ENCODE measurements around the gene ANO2. TPM values are rescaled to one million over a fixed set of nuclear protein-coding genes. Genes with fewer than 3 reads are reported as not detected.

The ANO2 gene
- polyA plus RNA-seq, 1 donor from 2014 or later: 1.8 TPM

DNA sequence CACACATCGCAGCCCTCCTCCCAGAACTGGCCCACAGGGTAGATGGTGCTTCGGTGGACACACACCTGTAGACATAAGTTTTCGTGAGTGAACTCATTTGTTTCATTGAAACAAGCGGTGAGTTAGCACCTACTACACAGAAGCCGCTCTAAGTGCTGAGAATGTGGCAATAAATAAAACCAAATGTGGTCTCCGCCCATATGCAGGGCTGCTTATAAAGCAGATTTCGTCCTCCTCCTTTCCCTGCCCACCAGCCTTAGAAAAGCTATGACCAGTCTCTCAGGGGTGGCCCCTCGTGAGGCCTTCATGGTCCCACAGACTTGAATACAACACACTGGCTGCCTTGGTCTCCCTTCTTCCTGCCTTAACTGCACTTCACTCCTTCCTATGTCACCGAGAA is 31.1 kb upstream of the ANO2 start:
- no peak for TF ChIP-seq EZH2 (IDR thresholded peaks at IDR 0.05; ENCODE audit: borderline replicate concordance, insufficient read depth, low read length, poor library complexity, severe bottlenecking)
- TF ChIP-seq CTCF (IDR thresholded peaks at IDR 0.05; ENCODE audit: poor library complexity, severe bottlenecking): no peak
- no peak for TF ChIP-seq MXI1 (conservative IDR thresholded peaks at IDR 0.05; ENCODE audit: poor library complexity, severe bottlenecking)
- no peak for TF ChIP-seq TAF1 (IDR thresholded peaks at IDR 0.05; ENCODE audit: low read depth)
- no peak for TF ChIP-seq EP300 (conservative IDR thresholded peaks at IDR 0.05; ENCODE audit: poor library complexity, severe bottlenecking)
- no peak for TF ChIP-seq RAD21 (conservative IDR thresholded peaks at IDR 0.05)
- no peak for TF ChIP-seq SMC3 (conservative IDR thresholded peaks at IDR 0.05; ENCODE audit: poor library complexity)
- no peak for TF ChIP-seq POLR2AphosphoS5 (IDR thresholded peaks at IDR 0.05)
- TF ChIP-seq REST (IDR thresholded peaks at IDR 0.05; ENCODE audit: borderline replicate concordance): no peak
- Histone ChIP-seq H3K9ac (ENCODE audit: low read length) (no peak overlapping the region), H3K27ac (ENCODE audit: low read length) (no peak overlapping the region), H3K9me2 (ENCODE audit: insufficient read depth, low read length) (no peaks in the 10 kb centered on the region), H3K4me3 (ENCODE audit: low read length) (no peak overlapping the region), H3K36me3 (ENCODE audit: insufficient read depth, low read length) (no peaks in the 10 kb centered on the region), H2AFZ (ENCODE audit: low read depth, low read length) (no peak overlapping the region), H3K27me3 (ENCODE audit: insufficient read depth, low read depth, low read length) (no peaks in the 10 kb centered on the region), H3K4me2 (ENCODE audit: low read length) (no peak overlapping the region), H4K20me1 (ENCODE audit: insufficient read depth) (no peaks in the 10 kb centered on the region), H3F3A (ENCODE audit: insufficient read depth, low read length, poor library complexity, severe bottlenecking) (no peaks in the 10 kb centered on the region), H3K9me3 (ENCODE audit: low read length) (no peaks in the 10 kb centered on the region), H3K79me2 (replicated peaks; ENCODE audit: insufficient read depth, low read length) (no peaks in the 10 kb centered on the region)

- no peak overlapping the region for H3K4me3 ChIP-seq (ENCODE audit: low read length)
- H3K79me2 ChIP-seq (replicated peaks; ENCODE audit: insufficient read depth, low read length): no peaks in the 10 kb centered on the region
- no peak overlapping the region for H3K4me2 ChIP-seq (ENCODE audit: low read length)
- no peaks in the 10 kb centered on the region for H3K36me3 ChIP-seq (ENCODE audit: insufficient read depth, low read length)
- no peaks in the 10 kb centered on the region for H3K9me3 ChIP-seq (ENCODE audit: low read length)
- no peaks in the 10 kb centered on the region for H4K20me1 ChIP-seq (ENCODE audit: insufficient read depth)
- no peak for TF ChIP-seq EP300 (conservative IDR thresholded peaks at IDR 0.05; ENCODE audit: poor library complexity, severe bottlenecking)
- TF ChIP-seq TAF1 (IDR thresholded peaks at IDR 0.05; ENCODE audit: low read depth): no peak
- H2AFZ ChIP-seq (ENCODE audit: low read depth, low read length): no peak overlapping the region
- H3K9me2 ChIP-seq (ENCODE audit: insufficient read depth, low read length): no peaks in the 10 kb centered on the region
- H3F3A ChIP-seq (ENCODE audit: insufficient read depth, low read length, poor library complexity, severe bottlenecking): no peaks in the 10 kb centered on the region
- no peaks in the 10 kb centered on the region for H3K27me3 ChIP-seq (ENCODE audit: insufficient read depth, low read depth, low read length)
- H3K27ac ChIP-seq (ENCODE audit: low read length): no peak overlapping the region
- H3K9ac ChIP-seq (ENCODE audit: low read length): no peak overlapping the region
These were observed 28.5 kb upstream of the ANO2 start for GRCh38 chr12:5973461-5974115.

Data from neural cell (in vitro differentiated cells).